Omental fat pad (tissue), 4 donors: ENCODE measurements around the gene MRFAP1. TPM values are rescaled to one million over a fixed set of nuclear protein-coding genes. Genes with fewer than 3 reads are reported as not detected.

ENCODE experiments used
- ATAC-seq: fragments of 150-250 bp; one replicate; pipeline ENCODE4 v1.9.1; 2016; ENCODE audit warnings: mild to moderate bottlenecking, moderate library complexity; ENCODE audit not compliant: low FRiP score
- DNase-seq: peaks from one replicate; pipeline ENCODE4 v3.0.0-alpha.2; 2019; ENCODE audit warnings: low spot score
- total RNA-seq, 4 donors: library from RNA; depleted of rRNA; stranded (reverse); fragments of >200 nt; gene quantifications; one replicate each; pipeline ENCODE4 v1.1.0, GENCODE V29; 2016
- TF ChIP-seq, protein P1 (sequence below), 3 donors: fragments of 450-650 bp; IDR thresholded peaks; one replicate each; pipeline ENCODE4 v1.5.1; 2016 to 2017; ENCODE audit warnings: antibody characterized with exemption in 3 of 3, mild to moderate bottlenecking in 3 of 3, moderate library complexity in 2 of 3

The MRFAP1 gene
- total RNA-seq, 4 donors from 2014 or later, result 125 to 149 (median 140) TPM

DNA sequence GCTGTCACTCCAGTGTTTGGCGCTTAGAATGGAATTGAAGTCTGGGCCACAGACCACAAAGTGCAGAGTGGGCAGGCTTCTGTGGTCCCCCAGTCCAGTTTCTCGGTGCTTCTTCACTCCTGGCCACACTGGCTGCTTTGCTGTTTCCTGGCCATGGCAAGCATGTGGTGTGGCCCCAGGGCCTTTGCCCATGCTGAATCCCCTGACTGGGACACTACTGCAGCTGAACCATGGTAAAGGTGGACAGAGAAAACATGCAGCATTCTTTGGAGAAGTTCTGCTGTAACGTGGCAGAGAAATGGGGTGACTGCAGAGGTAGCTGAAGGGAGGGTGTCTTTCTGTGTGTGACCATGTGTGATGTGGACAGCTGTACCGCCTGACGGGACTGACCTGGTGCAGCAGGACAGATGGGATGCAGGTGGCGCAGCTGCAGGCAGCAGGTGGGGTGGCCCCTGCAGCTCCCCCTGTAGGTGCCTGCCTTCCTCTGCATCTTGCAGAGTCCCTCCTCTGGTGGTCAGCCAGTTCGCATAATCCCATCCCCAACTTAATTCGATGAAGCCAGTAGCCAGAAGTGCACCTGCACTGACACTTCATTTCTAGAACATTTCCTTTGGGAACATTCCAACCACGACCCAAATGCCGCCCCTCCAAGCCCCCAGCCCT, 40.0 kb downstream of the MRFAP1 start:
- ATAC-seq, result no peak
- DNase-seq, result no peak
- TF ChIP-seq, protein P1, sequence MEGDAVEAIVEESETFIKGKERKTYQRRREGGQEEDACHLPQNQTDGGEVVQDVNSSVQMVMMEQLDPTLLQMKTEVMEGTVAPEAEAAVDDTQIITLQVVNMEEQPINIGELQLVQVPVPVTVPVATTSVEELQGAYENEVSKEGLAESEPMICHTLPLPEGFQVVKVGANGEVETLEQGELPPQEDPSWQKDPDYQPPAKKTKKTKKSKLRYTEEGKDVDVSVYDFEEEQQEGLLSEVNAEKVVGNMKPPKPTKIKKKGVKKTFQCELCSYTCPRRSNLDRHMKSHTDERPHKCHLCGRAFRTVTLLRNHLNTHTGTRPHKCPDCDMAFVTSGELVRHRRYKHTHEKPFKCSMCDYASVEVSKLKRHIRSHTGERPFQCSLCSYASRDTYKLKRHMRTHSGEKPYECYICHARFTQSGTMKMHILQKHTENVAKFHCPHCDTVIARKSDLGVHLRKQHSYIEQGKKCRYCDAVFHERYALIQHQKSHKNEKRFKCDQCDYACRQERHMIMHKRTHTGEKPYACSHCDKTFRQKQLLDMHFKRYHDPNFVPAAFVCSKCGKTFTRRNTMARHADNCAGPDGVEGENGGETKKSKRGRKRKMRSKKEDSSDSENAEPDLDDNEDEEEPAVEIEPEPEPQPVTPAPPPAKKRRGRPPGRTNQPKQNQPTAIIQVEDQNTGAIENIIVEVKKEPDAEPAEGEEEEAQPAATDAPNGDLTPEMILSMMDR (IDR thresholded peaks at IDR 0.05), result no peak

DNA sequence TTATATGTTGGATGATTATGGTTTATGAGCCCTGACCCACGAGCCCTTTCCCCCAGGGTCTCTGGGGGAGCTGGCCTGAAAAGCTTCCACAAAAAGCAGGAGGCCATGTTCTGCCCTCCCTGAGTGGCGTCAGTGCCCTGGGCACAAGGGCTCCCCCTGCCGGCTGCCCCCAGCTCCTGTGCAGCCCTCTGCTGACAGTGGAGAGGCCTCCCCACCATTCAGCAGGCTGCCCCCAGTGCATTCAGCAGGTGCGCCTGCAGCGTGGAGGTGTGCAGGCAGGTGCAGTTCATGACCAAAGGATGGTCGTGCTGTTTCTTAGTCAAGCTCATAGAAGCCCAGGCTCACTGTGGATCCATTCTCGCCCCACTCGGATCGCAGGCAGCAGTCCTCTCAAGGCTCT, 40.7 kb downstream of the MRFAP1 start:
- no peak for ATAC-seq
- DNase-seq, result no peak
- TF ChIP-seq, protein P1 (IDR thresholded peaks at IDR 0.05), result no peak

- DNase-seq, result no peak
- TF ChIP-seq, protein P1 (IDR thresholded peaks at IDR 0.05), result no peak
- no peak for ATAC-seq
Observed at GRCh38 chr4:6682862-6683590, 42.5 kb downstream of the MRFAP1 start.

- TF ChIP-seq, protein P1 (IDR thresholded peaks at IDR 0.05), result no peak
- DNase-seq (no peak), ATAC-seq (no peak)
Observed at GRCh38 chr4:6684656-6685055, 44.2 kb downstream of the MRFAP1 start.

GRCh38 chr4:6686104-6686787, 45.8 kb downstream of the MRFAP1 start:
- ATAC-seq, result no peak
- TF ChIP-seq, protein P1 (IDR thresholded peaks at IDR 0.05), result no peak
- no peak for DNase-seq

GRCh38 chr4:6687947-6688878, 47.7 kb downstream of the MRFAP1 start:
- DNase-seq (no peak), ATAC-seq (no peak)
- TF ChIP-seq, protein P1 (IDR thresholded peaks at IDR 0.05), result no peak
